Neural progenitor cell (in vitro differentiated cells): Measurements from ENCODE around the gene SYT13. TPM values are rescaled to one million over a fixed set of nuclear protein-coding genes. Genes with fewer than 3 reads are reported as not detected.

Source experiments
- DNase-seq: peaks from one replicate; pipeline ENCODE4 v3.0.0-alpha.2; 2016; ENCODE audit warnings: low spot score
- H2AFZ ChIP-seq: fragments of 200-600 bp; sonication (generic); replicated peaks from 2 replicates; pipeline ENCODE4 v1.6.1; 2016; ENCODE audit warnings: antibody characterized with exemption
- H3F3A ChIP-seq: fragments of 200-600 bp; sonication (generic); 2 replicates; pipeline ENCODE4 v1.6.1; 2016; ENCODE audit warnings: antibody characterized with exemption, low read depth
- H3K27ac ChIP-seq: fragments of 200-600 bp; sonication (generic); 2 replicates; pipeline ENCODE4 v1.5.1; 2016; ENCODE audit warnings: mild to moderate bottlenecking
- H3K27me3 ChIP-seq: fragments of 200-600 bp; sonication (generic); 2 replicates; pipeline ENCODE4 v1.6.1; 2016; ENCODE audit warnings: mild to moderate bottlenecking, moderate library complexity
- H3K36me3 ChIP-seq: fragments of 200-600 bp; sonication (generic); 2 replicates; pipeline ENCODE4 v1.5.1; 2016
- H3K4me1 ChIP-seq: fragments of 200-600 bp; sonication (generic); 2 replicates; pipeline ENCODE4 v1.6.1; 2016; ENCODE audit warnings: mixed run types
- H3K4me2 ChIP-seq: fragments of 200-600 bp; sonication (generic); 2 replicates; pipeline ENCODE4 v1.6.1; 2016
- H3K4me3 ChIP-seq: fragments of 200-600 bp; sonication (generic); 2 replicates; pipeline ENCODE4 v1.5.1; 2016
- H3K79me2 ChIP-seq: fragments of 200-600 bp; sonication (generic); 2 replicates; pipeline ENCODE4 v1.6.1; 2016; ENCODE audit warnings: low read depth
- H3K9ac ChIP-seq: fragments of 200-600 bp; sonication (generic); 2 replicates; pipeline ENCODE4 v1.6.1; 2016
- H3K9me3 ChIP-seq: fragments of 200-600 bp; sonication (generic); 2 replicates; pipeline ENCODE4 v1.5.1; 2016; ENCODE audit warnings: low read depth
- H4K20me1 ChIP-seq: fragments of 200-600 bp; sonication (generic); 2 replicates; pipeline ENCODE4 v1.6.1; 2016; ENCODE audit warnings: low read depth
- H3K27ac Mint-ChIP-seq: 3 replicates; pipeline ENCODE4 v1.8.0; 2021; ENCODE audit warnings: mixed read lengths
- H3K27me3 Mint-ChIP-seq: 2 replicates; pipeline ENCODE4 v1.8.0; 2022; ENCODE audit warnings: low read depth, mild to moderate bottlenecking, inconsistent platforms, moderate library complexity, mixed read lengths; ENCODE audit not compliant: insufficient read depth
- H3K36me3 Mint-ChIP-seq: 3 replicates; pipeline ENCODE4 v1.8.0; 2021; ENCODE audit warnings: mixed read lengths
- H3K4me1 Mint-ChIP-seq: 3 replicates; pipeline ENCODE4 v1.8.0; 2021; ENCODE audit warnings: mixed read lengths
- H3K4me3 Mint-ChIP-seq: 3 replicates; pipeline ENCODE4 v1.8.0; 2021; ENCODE audit warnings: mild to moderate bottlenecking, moderate library complexity, mixed read lengths
- H3K9me3 Mint-ChIP-seq: 3 replicates; pipeline ENCODE4 v1.8.0; 2020; ENCODE audit warnings: mixed read lengths
- CTCF ChIP-seq: fragments of 200-600 bp; sonication (generic); IDR thresholded peaks from 2 replicates; pipeline ENCODE4 v1.5.1; 2017; ENCODE audit warnings: antibody characterized with exemption, mild to moderate bottlenecking
- EZH2 ChIP-seq: fragments of 200-600 bp; sonication (generic); IDR thresholded peaks from 2 replicates; pipeline ENCODE4 v1.6.1; 2017; ENCODE audit warnings: antibody characterized with exemption, mild to moderate bottlenecking, moderate library complexity
- EZH2phosphoT487 ChIP-seq: fragments of 200-600 bp; sonication (generic); IDR thresholded peaks from 2 replicates; pipeline ENCODE4 v1.6.1; 2017; ENCODE audit warnings: antibody characterized with exemption
- total RNA-seq: library from RNA; depleted of rRNA; stranded (reverse); fragments of >200 nt; gene quantifications from 2 replicates; pipeline ENCODE4 v1.2.3, GENCODE V29; 2015; ENCODE audit warnings: low replicate concordance

Gene SYT13
- total RNA-seq, 1 donor from 2014 or later: 8.6 TPM

- peaks cover 9% of the 10 kb centered on the region for H3K27me3 Mint-ChIP-seq
- H3K9me3 ChIP-seq: no peaks in the 10 kb centered on the region
- H2AFZ ChIP-seq: no peak overlapping the region
- no peaks in the 10 kb centered on the region for H4K20me1 ChIP-seq
- H3K4me1 ChIP-seq: no peaks in the 10 kb centered on the region
- no peak overlapping the region for H3K27ac Mint-ChIP-seq
- no peaks in the 10 kb centered on the region for H3F3A ChIP-seq
- H3K36me3 ChIP-seq: no peaks in the 10 kb centered on the region
- peaks cover 7% of the 10 kb centered on the region for H3K4me1 Mint-ChIP-seq
- no peaks in the 10 kb centered on the region for H3K36me3 Mint-ChIP-seq
- no peaks in the 10 kb centered on the region for H3K9me3 Mint-ChIP-seq
- no peak overlapping the region for H3K4me3 ChIP-seq
- no peak for DNase-seq
- no peak overlapping the region for H3K4me3 Mint-ChIP-seq
- no peaks in the 10 kb centered on the region for H3K27me3 ChIP-seq
- H3K9ac ChIP-seq: no peak overlapping the region
- TF ChIP-seq EZH2phosphoT487 (no peak), EZH2 (no peak), CTCF (no peak)
- H3K4me2 ChIP-seq: no peak overlapping the region
- H3K27ac ChIP-seq: no peak overlapping the region
- H3K79me2 ChIP-seq: no peaks in the 10 kb centered on the region
These were observed 47.4 kb downstream of the SYT13 start for GRCh38 chr11:45238724-45239123.

- peak; percentile 55 for DNase-seq
- Histone ChIP-seq H3K79me2 (no peaks in the 10 kb centered on the region), H3K27ac (no peak overlapping the region), H3K4me2 (no peak overlapping the region), H3K4me3 (no peak overlapping the region), H3K9me3 (no peaks in the 10 kb centered on the region), H3K27me3 (no peaks in the 10 kb centered on the region), H3K4me1 (no peaks in the 10 kb centered on the region), H3K36me3 (no peaks in the 10 kb centered on the region), H4K20me1 (no peaks in the 10 kb centered on the region), H3K9ac (no peak overlapping the region), H3F3A (no peaks in the 10 kb centered on the region), H2AFZ (no peak overlapping the region)
- H3K27me3 Mint-ChIP-seq: peaks cover 9% of the 10 kb centered on the region
- H3K4me1 Mint-ChIP-seq: peaks cover 7% of the 10 kb centered on the region
- H3K9me3 Mint-ChIP-seq: no peaks in the 10 kb centered on the region
- no peak overlapping the region for H3K27ac Mint-ChIP-seq
- no peaks in the 10 kb centered on the region for H3K36me3 Mint-ChIP-seq
- TF ChIP-seq CTCF (no peak), EZH2 (no peak)
- no peak overlapping the region for H3K4me3 Mint-ChIP-seq
These were observed 48.3 kb downstream of the SYT13 start for GRCh38 chr11:45237711-45238315.

GRCh38 chr11:45234306-45235006, 51.7 kb downstream of the SYT13 start:
- H3F3A ChIP-seq: no peaks in the 10 kb centered on the region
- H3K4me3 Mint-ChIP-seq: no peak overlapping the region
- H3K4me3 ChIP-seq: no peak overlapping the region
- TF ChIP-seq EZH2phosphoT487 (no peak), CTCF (no peak), EZH2 (no peak)
- H3K9me3 Mint-ChIP-seq: no peaks in the 10 kb centered on the region
- H3K4me1 ChIP-seq: no peaks in the 10 kb centered on the region
- no peak for DNase-seq
- H2AFZ ChIP-seq: no peak overlapping the region
- H3K27me3 Mint-ChIP-seq: peaks cover 9% of the 10 kb centered on the region
- no peaks in the 10 kb centered on the region for H4K20me1 ChIP-seq
- peaks cover 7% of the 10 kb centered on the region for H3K4me1 Mint-ChIP-seq
- H3K79me2 ChIP-seq: no peaks in the 10 kb centered on the region
- H3K4me2 ChIP-seq: no peak overlapping the region
- H3K27me3 ChIP-seq: no peaks in the 10 kb centered on the region
- no peak overlapping the region for H3K9ac ChIP-seq
- no peaks in the 10 kb centered on the region for H3K9me3 ChIP-seq
- H3K36me3 Mint-ChIP-seq: no peaks in the 10 kb centered on the region
- H3K27ac Mint-ChIP-seq: no peak overlapping the region
- no peaks in the 10 kb centered on the region for H3K36me3 ChIP-seq
- no peak overlapping the region for H3K27ac ChIP-seq
